Cerebellar nuclear complex (tissue), 1 donor: Measurements from ENCODE around the gene PCDH8.

ENCODE experiments used
- DNase-seq, 2 experiments: peaks; one replicate each; lab custom pipeline; 2025; lab: John Stamatoyannopoulos, UW

PCDH8 gene, protein sequence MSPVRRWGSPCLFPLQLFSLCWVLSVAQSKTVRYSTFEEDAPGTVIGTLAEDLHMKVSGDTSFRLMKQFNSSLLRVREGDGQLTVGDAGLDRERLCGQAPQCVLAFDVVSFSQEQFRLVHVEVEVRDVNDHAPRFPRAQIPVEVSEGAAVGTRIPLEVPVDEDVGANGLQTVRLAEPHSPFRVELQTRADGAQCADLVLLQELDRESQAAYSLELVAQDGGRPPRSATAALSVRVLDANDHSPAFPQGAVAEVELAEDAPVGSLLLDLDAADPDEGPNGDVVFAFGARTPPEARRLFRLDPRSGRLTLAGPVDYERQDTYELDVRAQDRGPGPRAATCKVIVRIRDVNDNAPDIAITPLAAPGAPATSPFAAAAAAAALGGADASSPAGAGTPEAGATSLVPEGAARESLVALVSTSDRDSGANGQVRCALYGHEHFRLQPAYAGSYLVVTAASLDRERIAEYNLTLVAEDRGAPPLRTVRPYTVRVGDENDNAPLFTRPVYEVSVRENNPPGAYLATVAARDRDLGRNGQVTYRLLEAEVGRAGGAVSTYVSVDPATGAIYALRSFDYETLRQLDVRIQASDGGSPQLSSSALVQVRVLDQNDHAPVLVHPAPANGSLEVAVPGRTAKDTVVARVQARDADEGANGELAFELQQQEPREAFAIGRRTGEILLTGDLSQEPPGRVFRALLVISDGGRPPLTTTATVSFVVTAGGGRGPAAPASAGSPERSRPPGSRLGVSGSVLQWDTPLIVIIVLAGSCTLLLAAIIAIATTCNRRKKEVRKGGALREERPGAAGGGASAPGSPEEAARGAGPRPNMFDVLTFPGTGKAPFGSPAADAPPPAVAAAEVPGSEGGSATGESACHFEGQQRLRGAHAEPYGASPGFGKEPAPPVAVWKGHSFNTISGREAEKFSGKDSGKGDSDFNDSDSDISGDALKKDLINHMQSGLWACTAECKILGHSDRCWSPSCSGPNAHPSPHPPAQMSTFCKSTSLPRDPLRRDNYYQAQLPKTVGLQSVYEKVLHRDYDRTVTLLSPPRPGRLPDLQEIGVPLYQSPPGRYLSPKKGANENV

DNA sequence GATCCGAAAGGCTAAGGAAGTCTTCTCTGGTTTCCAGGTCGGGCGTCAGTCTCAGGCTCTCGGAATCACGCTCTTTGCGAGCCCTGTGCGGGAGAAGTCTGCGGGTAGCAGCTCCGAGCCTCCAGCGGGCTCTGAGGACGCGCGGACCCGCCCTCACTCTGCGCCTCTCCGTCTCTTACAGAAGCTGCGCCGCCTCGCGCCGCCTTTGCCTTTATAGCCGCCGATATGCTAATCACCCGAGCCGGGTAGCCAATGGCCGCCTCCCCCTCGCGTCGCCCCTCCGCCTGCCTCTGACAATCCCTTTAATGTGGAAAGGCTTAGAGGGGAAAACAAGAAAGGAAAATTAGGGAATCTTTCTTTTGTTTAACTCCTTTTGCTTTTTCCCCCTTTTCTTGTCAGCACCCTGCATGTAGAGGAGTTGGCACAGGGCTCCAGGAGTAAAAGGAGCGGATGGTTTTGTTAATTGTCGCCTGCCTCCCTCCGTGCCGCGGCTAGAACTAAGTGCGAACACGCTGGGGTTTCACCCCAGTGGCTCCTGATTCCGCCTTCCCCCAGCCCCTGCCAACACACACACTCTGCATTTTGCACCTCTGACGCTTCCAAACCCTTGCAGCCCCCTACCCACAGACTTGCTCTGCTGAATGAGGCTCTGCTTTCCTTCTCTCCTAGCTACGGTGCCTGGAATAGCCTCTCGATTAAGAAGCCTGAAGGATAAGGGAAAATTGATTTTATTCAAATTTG is at the start of gene PCDH8:
Gene PCDH8 (minus strand): TSS at position 186 of the 741 bp plus-strand sequence. CDS start 204 bp downstream, outside the sequence.
- DNase-seq: no peak

DNA sequence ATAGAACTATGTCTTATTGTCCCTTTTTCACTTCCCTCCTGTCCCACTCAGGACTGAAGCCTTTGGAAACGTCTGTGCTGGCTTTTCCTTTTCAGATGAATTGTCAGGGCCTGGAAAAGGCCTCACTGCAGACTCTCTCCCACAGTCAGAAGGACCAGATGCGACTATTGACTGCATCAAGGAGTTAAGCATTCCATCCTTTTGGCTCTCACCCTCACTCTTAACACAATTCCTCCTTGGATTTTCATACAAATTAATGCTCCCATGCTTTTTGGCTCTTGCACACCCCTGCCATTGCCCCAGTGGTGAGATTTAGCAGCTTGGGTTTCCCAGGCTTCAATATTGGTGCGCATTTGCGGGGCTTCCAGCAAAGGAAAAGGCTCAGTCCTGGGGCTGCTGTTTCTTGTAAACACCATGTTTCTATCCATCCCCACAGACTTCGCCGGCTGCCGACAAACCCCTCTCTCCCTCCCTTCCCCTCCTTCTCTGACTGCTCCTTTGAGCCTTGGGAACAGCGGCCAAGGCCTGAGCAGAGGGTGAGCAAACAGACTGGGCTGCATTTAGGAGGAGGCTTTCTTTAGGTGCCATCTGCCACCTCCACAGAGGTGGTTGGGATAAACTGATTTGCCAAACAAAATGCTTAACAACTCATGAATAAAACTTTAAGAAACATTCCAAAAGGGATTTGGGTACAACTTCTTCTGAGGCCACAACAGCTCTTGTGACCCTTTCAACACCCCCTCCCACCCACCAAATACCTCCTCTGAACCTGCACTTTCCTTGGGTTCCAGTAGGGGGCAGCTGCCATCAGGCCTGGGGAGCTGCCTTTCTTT is 48.6 kb upstream of the PCDH8 start:
- DNase-seq: no peak

GRCh38 chr13:52894413-52894812 is 46.0 kb upstream of the PCDH8 start:
- no peak for DNase-seq

DNA sequence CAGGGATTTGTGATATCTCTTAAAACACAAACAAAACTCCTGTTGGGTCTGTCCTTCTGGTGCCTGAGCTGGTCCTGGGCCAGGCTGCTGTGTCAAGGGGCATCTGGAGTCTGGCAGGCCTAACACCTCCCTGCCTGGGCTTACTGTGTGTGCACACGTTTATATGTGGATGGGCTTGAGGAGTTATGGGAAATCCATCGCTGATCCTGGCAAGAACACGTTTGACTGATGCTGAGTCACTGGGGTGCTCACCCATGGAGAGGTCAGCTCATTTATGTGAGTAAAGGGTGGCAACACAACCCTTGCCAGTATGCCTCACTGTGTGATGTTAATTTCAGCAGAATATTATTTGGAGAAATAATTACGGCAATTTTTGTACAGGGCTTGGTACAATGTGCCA is 44.5 kb upstream of the PCDH8 start:
- no peak for DNase-seq

- no peak for DNase-seq
These were observed 43.3 kb upstream of the PCDH8 start for GRCh38 chr13:52891706-52892105.

DNA sequence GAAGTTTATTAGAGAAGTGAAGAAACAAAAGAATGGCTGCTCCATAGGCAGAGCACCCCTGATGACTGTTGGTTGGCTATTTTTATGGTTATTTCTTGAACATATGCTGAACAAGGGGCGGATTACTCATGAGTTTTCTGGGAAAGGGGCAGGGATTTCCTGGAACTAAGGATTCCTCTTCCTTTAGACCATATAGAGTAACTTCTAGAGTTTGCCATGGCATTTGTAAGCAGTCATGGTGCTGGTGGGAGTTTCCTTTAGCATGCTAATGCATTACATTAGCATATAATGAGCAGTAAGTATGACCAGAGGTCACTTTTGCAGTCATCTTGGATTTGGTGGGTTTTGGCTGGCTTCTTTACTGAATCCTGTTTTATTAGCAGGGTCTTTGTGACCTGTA is 38.7 kb upstream of the PCDH8 start:
- no peak for DNase-seq

- DNase-seq: no peak
These were observed 36.7 kb upstream of the PCDH8 start for GRCh38 chr13:52885141-52885540.

- no peak for DNase-seq
These were observed 36.1 kb upstream of the PCDH8 start for GRCh38 chr13:52884429-52885010.

DNA sequence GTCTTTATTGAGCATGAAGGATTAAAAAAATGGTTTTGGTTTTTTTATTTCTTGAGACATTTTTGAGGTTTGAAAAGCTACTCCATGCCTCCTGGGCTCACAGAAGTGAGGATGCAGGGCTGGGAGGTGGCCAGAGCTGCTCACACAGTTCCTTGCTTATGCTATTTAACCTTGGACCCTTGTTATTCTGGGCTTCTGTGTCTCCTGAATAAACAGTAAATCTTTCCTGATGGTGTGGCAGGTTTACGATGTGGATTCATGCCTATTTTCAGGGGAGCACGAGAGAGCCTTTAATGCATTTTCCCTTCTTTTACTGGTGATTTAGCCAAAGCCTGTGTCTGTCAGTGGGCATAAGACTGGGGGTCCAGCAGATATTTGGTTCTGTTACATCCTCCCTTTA is 34.3 kb upstream of the PCDH8 start:
- DNase-seq: no peak

- DNase-seq: no peak
These were observed 31.7 kb upstream of the PCDH8 start for GRCh38 chr13:52879950-52880741.

DNA sequence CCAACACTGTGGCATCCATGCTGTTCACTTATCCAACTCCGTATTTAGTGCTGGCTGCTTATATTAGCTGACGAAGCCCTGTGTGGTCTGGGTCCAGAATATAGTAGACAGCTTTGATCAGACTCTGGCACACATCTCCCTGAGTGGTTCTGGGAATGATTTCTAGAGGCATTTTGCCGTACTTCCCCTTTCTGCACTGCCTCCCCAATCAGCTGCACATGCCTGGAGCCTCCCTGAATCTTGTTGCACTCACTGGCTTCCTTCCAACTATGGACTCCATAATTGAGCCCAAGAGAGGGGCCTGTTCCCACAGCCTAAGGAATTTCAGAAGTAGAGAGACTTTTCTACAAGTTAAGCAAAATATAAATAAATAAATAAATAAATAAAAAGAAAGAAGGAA is 30.4 kb upstream of the PCDH8 start:
- no peak for DNase-seq

DNA sequence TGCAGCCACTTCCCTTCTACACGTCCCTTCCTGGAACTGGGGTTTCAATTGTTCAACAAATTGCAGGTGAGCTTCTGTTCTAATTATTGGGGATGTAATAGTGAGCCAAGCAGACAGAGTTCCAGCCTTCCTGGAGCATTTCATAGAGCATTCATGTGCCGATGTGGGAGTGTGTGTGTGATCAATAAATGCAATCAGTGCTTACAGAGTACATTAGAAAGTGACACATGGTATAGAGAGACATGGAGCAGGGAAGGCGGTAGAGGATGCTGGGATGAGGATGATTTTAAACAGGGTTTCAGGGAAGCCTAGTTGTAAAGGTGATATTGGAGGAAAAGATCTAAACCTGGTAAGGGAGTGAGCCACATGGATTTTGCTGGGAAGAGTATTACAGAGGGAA is 21.7 kb upstream of the PCDH8 start:
- DNase-seq: no peak

DNA sequence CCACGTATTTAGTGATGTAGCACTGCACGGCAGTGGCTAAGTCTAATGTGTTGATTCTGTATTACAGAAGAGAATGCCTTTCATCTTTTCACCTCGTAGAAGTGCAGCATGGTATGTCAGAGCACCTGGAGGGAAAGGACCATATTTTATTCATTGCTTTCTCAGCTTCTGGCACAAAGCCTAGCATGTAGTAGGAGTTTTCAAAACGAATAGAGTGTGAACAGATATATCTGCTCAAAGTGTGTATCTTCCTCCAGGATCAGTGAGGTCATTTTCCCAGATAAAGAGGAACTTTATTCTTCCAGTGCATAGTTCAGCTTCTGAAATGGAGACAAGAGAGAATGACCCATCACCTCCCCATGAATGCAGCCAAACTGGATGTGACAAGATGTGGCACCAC is 21.2 kb upstream of the PCDH8 start:
- DNase-seq: no peak

DNA sequence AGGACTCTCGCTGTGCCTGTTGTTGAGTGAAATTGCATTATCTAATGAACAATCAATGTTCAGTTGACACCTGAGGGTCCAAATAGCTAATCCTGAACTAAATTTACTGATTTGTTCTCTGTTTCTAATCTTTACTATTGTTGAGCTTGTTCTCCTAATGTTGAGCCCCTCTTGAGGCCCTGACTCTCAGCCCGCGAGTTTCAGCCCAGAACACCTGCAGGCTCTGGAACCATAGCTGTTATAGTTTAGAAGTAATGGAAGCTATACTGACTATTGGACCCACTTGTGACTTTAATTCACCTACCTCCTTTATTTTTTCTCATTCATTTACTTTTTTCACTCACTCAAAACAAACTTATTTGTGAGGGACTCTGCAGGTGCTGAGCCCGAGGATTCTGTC is 20.6 kb upstream of the PCDH8 start:
- DNase-seq: no peak

GRCh38 chr13:52868190-52868589 is 19.8 kb upstream of the PCDH8 start:
- DNase-seq: no peak

DNA sequence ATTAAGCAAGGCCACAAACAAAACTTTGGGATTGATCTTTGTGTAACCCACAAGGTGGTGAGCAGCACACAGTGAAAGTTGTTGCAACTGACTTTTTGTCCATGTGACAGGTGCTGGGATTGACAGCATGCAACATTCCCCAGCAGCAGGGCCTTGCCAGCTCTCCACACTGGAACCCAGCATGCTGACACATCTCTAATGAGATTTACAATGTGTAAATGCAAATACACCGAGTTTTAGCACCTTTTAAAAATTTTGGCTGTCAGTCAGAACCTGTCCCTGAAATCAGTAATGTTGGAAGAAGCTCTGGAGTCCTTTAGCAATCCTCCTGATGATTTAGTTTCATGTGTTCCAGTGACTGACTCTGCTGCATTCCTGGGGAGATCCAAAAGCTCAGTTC is 16.5 kb upstream of the PCDH8 start:
- no peak for DNase-seq

DNA sequence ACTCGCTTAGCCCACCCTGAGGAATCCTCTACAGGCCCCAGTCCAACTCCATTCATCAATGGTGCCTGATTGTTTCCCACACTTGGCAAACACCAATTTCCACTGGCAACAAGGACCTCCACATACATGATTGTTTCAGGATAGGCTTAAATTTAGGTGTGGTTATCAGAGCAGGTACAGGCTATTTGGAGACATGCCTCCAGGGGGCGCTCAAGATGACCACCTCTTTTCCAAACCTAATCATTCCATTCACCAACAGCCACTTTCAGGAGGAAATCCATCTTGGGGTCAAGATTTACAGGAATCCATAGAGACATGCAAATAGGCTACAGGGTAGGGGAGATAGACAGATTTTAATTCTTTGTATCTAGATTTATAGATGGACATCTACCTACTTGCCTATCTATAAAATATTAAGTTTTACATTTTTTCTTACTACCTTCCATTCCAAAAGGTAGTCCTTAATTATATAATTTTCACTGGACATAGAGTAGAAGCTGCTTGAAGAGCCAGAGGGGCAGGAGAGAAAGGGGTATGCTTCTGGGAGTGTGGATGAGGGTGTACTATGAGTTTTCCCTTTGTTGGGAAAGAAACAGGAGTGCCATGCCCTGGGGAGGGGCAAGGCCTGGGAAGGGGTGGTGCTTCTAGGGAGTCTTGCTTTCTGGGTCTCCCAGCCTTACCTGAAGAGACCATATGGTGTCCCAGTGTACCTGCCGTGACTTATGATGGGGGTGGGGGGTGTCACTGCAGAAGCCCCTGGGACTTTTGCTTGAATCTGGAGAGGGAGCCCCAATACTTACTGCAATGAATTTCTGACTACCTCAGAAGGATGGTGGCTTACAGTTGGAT is 14.1 kb upstream of the PCDH8 start:
- DNase-seq: no peak

GRCh38 chr13:52852444-52852843 is 4.0 kb upstream of the PCDH8 start:
- DNase-seq: no peak
